Measurements from ENCODE around the gene KRTAP5-5. TPM values are rescaled to one million over a fixed set of nuclear protein-coding genes. Genes with fewer than 3 reads are reported as not detected.
"Not testable (repeated sequence)": the region's sequence is repeated elsewhere in the genome, so short reads cannot be mapped to it uniquely, and the experiment has no call there.

Gene KRTAP5-5
- total and polyA plus RNA-seq, 4 donors: not detected

DNA sequence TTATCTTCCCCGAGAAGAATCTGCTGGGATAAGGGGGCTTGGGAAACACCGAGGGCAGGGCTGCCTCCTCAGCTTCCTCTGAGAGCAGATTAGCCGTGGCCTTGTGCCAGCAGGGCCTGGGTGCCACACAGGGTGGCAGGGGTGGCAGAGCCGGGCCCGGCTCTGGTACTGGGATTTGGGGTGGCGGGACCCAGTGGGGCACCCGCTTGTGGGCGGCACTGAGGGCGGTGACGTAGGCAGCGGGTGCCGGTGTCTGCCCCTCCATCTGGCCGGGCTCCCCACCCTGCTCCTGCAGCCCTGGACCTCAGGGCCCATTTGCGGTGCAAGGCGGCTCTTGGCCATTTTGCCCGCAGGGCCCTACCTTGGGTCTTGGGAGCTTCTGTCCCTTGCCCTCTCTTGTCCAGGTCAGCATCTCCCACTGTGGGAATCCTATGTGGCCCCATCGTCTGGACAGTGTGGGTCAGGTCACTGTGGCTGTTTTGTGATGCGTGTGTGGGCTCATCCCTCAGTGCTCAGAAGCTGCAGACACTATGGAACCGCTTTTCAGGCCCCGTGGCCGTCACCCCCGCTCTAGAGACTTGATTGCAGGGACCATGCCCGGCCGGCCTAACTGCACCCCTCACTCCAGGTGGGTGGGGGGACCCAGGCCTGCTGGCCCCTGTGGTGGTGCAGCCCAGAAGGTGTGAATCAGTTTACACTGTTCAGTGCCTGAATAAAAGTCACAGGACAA lies 37.7 kb downstream of the KRTAP5-5 start:
- H3K9me3 ChIP-seq (ENCODE audit: control insufficient read depth, low read length): no peaks in the 10 kb centered on the region
- 85 to 87% methylated on average over 20 to 24 of the region's 24 CpGs for WGBS, 2 donors
- DNase-seq (peak in 1 of 2 donors; percentile 37), ATAC-seq (ENCODE audit: low FRiP score) (no peak)
- no peaks in the 10 kb centered on the region for H3K4me1 ChIP-seq (ENCODE audit: control insufficient read depth in 1 of 2, insufficient read depth in 2 of 2, low read length in 2 of 2)
- no peaks in the 10 kb centered on the region for H3K27me3 ChIP-seq (ENCODE audit: control insufficient read depth in 1 of 2, insufficient read depth in 2 of 2, low read length in 1 of 2)
- no peak overlapping the region for H3K4me3 ChIP-seq (ENCODE audit: low read length in 2 of 2)
- intact Hi-C loops (cut with DNase I): no loop called here
- H3K27ac ChIP-seq (ENCODE audit: low read depth in 1 of 2, low read length in 2 of 2): no peak overlapping the region
- no peaks in the 10 kb centered on the region for H3K36me3 ChIP-seq (ENCODE audit: control insufficient read depth in 1 of 2, insufficient read depth in 2 of 2, low read length in 1 of 2)

DNA sequence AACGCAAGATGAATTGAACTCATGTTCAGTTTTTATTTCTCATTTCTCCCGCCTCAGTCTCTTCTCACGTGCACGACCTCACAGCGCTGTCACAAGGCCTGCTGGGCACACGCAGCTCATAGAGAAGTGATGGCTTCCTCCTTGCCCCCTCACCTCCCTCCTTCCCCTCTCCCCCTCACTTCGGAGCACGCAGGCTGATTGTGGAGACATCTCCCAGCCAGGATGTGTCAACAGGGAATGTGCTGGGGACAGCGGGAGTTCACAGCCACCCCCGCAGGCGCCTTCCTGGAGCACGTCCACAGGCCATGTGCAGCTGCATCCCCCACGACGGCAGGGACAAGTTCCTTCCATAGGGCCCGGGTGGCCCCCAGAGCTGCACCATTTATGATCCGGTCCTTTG lies 38.3 kb downstream of the KRTAP5-5 start:
- 45 to 53% methylated on average over 16 of the region's 16 CpGs for WGBS, 2 donors
- intact Hi-C loops (cut with DNase I): no loop called here
- Histone ChIP-seq H3K4me3 (ENCODE audit: low read length in 2 of 2) (no peak overlapping the region), H3K9me3 (ENCODE audit: control insufficient read depth, low read length) (no peaks in the 10 kb centered on the region), H3K27me3 (ENCODE audit: control insufficient read depth in 1 of 2, insufficient read depth in 2 of 2, low read length in 1 of 2) (no peaks in the 10 kb centered on the region), H3K27ac (ENCODE audit: low read depth in 1 of 2, low read length in 2 of 2) (no peak overlapping the region), H3K36me3 (ENCODE audit: control insufficient read depth in 1 of 2, insufficient read depth in 2 of 2, low read length in 1 of 2) (no peaks in the 10 kb centered on the region), H3K4me1 (ENCODE audit: control insufficient read depth in 1 of 2, insufficient read depth in 2 of 2, low read length in 2 of 2) (no peaks in the 10 kb centered on the region)
- ATAC-seq (ENCODE audit: low FRiP score) (no peak), DNase-seq (peak in 1 of 2 donors; percentile 34)

DNA sequence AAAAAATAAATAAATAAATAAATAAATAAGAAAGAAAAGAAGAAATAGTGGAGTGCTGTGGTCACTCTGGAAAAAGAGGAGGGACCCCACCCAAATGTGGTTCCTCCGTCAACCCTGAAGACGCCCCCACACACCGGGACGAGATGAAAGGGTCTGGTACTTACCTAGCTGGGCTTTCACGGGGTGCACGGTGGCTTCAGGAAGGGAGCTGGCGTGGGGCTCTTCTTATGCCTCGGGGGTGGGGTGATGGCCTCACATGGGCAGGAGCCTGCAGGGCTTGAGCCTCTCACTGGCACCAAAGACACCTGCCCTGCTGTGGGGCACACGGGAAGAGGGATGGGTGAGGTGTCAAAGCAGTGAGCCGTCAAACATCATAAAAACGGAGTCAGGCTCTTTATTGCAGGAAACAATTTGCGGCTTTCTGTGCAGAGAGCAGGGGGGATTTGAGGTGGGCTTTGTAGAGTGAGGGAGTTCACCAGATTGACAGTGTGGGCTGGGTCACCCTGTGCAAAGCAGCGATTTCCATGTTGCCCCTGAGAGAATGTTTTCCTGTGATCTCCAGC lies 39.4 kb downstream of the KRTAP5-5 start:
- WGBS, 2 donors: 68 to 70% methylated on average over 13 of the region's 13 CpGs
- Histone ChIP-seq H3K4me3 (ENCODE audit: low read length in 2 of 2) (no peak overlapping the region), H3K27me3 (ENCODE audit: control insufficient read depth in 1 of 2, insufficient read depth in 2 of 2, low read length in 1 of 2) (no peaks in the 10 kb centered on the region), H3K4me1 (ENCODE audit: control insufficient read depth in 1 of 2, insufficient read depth in 2 of 2, low read length in 2 of 2) (no peaks in the 10 kb centered on the region), H3K27ac (ENCODE audit: low read depth in 1 of 2, low read length in 2 of 2) (no peak overlapping the region), H3K36me3 (ENCODE audit: control insufficient read depth in 1 of 2, insufficient read depth in 2 of 2, low read length in 1 of 2) (no peaks in the 10 kb centered on the region), H3K9me3 (ENCODE audit: control insufficient read depth, low read length) (no peaks in the 10 kb centered on the region)
- intact Hi-C loops (cut with DNase I): no loop called here
- ATAC-seq (ENCODE audit: low FRiP score) (no peak), DNase-seq (peak in 1 of 2 donors; percentile 39)

DNA sequence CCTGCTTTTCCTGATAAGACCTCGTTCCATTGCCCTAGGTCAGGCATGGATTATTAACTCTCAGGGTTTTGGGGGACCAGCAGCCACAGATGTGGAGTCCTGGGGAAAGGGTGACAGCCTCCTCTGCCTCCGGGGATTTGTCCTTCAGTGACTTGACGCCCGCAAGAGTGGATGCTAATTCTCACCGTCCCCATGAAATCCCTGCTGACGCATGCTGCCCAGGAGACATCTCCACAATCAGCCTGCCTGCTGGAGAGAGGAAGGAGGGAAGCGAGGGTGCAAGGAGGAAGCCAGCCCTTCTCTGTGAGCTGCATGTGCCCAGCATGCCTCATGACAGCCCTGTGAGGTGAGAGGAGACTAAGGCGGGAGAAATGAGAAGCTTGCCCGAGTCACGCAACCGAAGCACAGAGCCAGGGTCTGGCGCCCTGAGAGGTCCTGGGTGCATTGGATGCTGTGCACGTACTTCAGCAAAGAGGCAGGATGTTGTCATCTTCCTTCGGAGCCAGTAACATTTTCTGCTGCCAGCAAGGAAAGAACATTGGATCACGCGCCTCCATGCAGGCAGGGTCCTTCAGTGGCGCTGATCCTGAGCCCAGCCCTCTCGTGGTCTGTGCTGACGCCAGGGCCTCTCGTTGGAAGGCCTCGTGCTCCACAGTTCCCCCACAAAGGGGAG lies 40.1 kb downstream of the KRTAP5-5 start:
- ATAC-seq (ENCODE audit: low FRiP score) (peak; percentile 26), DNase-seq (peak in 1 of 2 donors; percentile 35)
- Histone ChIP-seq H3K36me3 (ENCODE audit: control insufficient read depth in 1 of 2, insufficient read depth in 2 of 2, low read length in 1 of 2) (no peaks in the 10 kb centered on the region), H3K4me3 (ENCODE audit: low read length in 2 of 2) (no peak overlapping the region), H3K27ac (ENCODE audit: low read depth in 1 of 2, low read length in 2 of 2) (no peak overlapping the region), H3K9me3 (ENCODE audit: control insufficient read depth, low read length) (no peaks in the 10 kb centered on the region), H3K4me1 (ENCODE audit: control insufficient read depth in 1 of 2, insufficient read depth in 2 of 2, low read length in 2 of 2) (no peaks in the 10 kb centered on the region), H3K27me3 (ENCODE audit: control insufficient read depth in 1 of 2, insufficient read depth in 2 of 2, low read length in 1 of 2) (no peaks in the 10 kb centered on the region)
- 49 to 52% methylated on average over 21 of the region's 21 CpGs for WGBS, 2 donors
- intact Hi-C loops (cut with DNase I): no loop called here

DNA sequence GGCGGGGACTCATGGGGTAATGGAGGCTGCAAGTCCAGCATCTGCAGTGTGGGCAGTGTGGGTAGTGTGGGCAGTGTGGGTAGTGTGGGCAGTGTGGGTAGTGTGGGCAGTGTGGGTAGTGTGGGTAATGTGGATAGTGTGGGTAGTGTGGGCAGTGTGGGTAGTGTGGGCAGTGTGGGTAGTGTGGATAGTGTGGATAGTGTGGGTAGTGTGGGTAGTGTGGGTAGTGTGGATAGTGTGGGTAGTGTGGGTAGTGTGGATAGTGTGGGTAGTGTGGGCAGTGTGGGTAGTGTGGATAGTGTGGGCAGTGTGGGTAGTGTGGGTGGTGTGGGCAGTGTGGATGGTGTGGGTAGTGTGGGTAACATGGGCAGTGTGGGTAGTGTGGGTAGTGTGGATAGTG lies 40.9 kb downstream of the KRTAP5-5 start:
- not testable (repeated sequence) for ATAC-seq (ENCODE audit: low FRiP score)
- 95 to 100% methylated on average over 1 of the region's 1 CpG for WGBS, 2 donors
- peak in 1 of 2 donors; percentile 16 for DNase-seq

DNA sequence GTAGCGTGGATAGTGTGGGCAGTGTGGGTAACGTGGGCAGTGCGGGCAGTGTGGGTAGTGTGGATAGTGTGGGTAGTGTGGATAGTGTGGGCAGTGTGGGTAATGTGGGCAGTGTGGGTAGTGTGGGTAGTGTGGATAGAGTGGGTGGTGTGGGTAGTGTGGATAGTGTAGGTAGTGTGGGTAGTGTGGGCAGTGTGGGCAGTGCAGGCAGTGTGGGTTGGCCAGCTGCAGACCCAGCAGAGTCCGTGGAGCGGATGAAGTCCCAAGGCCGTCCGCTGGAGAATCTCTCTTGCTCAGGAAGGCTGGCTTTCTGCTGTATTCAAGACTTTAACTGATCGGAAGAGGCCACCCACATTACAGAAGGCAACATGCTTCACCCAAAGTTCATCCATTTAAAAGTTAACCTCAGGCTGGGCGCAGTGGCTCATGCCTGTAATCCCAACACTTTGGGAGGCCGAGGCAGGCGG lies 41.4 kb downstream of the KRTAP5-5 start:
- DNase-seq: peak in 1 of 2 donors; percentile 41
- intact Hi-C loops (cut with DNase I): no loop called here

More for the DNA sequence above, 40.9 kb downstream of the KRTAP5-5 start:
- H3K4me1 ChIP-seq (ENCODE audit: control insufficient read depth in 1 of 2, insufficient read depth in 2 of 2, low read length in 2 of 2); H3K4me3 ChIP-seq (ENCODE audit: low read length in 2 of 2); H3K36me3 ChIP-seq (ENCODE audit: control insufficient read depth in 1 of 2, insufficient read depth in 2 of 2, low read length in 1 of 2); H3K27ac ChIP-seq (ENCODE audit: low read depth in 1 of 2, low read length in 2 of 2); intact Hi-C loops (cut with DNase I); H3K9me3 ChIP-seq (ENCODE audit: control insufficient read depth, low read length); H3K27me3 ChIP-seq (ENCODE audit: control insufficient read depth in 1 of 2, insufficient read depth in 2 of 2, low read length in 1 of 2): not testable (repeated sequence)

DNA sequence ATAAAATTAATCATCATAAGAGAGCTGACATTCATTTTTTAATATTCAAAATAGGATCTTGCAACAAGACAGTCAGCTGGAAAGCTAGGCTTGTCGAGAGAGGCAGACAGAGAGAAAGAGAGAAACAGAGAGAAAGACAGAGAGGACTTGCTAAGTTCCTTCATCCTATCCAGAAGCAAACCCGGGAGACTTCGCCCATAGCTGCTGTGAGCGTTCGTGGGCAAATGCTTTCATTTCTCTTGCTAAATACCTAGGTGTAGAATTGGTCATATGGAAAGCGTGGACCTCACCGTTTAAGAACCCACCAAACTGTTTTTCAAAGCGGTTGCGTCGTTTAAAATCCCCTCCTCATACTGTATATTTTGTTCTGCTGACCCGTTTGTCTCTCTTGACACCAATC lies 42.1 kb downstream of the KRTAP5-5 start:
- H3K4me3 ChIP-seq (ENCODE audit: low read length in 2 of 2): no peak overlapping the region
- H3K9me3 ChIP-seq (ENCODE audit: control insufficient read depth, low read length): no peaks in the 10 kb centered on the region
- H3K4me1 ChIP-seq (ENCODE audit: control insufficient read depth in 1 of 2, insufficient read depth in 2 of 2, low read length in 2 of 2): no peaks in the 10 kb centered on the region
- 49 to 61% methylated on average over 11 of the region's 11 CpGs for WGBS, 2 donors
- ATAC-seq (ENCODE audit: low FRiP score) (no peak), DNase-seq (no peak)
- no peaks in the 10 kb centered on the region for H3K27me3 ChIP-seq (ENCODE audit: control insufficient read depth in 1 of 2, insufficient read depth in 2 of 2, low read length in 1 of 2)
- H3K36me3 ChIP-seq (ENCODE audit: control insufficient read depth in 1 of 2, insufficient read depth in 2 of 2, low read length in 1 of 2): no peaks in the 10 kb centered on the region
- intact Hi-C loops (cut with DNase I): no loop called here
- no peak overlapping the region for H3K27ac ChIP-seq (ENCODE audit: low read depth in 1 of 2, low read length in 2 of 2)

More for the DNA sequence above, 41.4 kb downstream of the KRTAP5-5 start:
- Histone ChIP-seq H3K4me3 (ENCODE audit: low read length in 2 of 2) (no peak overlapping the region), H3K9me3 (ENCODE audit: control insufficient read depth, low read length) (no peaks in the 10 kb centered on the region), H3K36me3 (ENCODE audit: control insufficient read depth in 1 of 2, insufficient read depth in 2 of 2, low read length in 1 of 2) (no peaks in the 10 kb centered on the region), H3K4me1 (ENCODE audit: control insufficient read depth in 1 of 2, insufficient read depth in 2 of 2, low read length in 2 of 2) (no peaks in the 10 kb centered on the region), H3K27me3 (ENCODE audit: control insufficient read depth in 1 of 2, insufficient read depth in 2 of 2, low read length in 1 of 2) (no peaks in the 10 kb centered on the region), H3K27ac (ENCODE audit: low read depth in 1 of 2, low read length in 2 of 2) (no peak overlapping the region)
- 84 to 86% methylated on average over 11 of the region's 11 CpGs for WGBS, 2 donors
- ATAC-seq (ENCODE audit: low FRiP score): no peak

DNA sequence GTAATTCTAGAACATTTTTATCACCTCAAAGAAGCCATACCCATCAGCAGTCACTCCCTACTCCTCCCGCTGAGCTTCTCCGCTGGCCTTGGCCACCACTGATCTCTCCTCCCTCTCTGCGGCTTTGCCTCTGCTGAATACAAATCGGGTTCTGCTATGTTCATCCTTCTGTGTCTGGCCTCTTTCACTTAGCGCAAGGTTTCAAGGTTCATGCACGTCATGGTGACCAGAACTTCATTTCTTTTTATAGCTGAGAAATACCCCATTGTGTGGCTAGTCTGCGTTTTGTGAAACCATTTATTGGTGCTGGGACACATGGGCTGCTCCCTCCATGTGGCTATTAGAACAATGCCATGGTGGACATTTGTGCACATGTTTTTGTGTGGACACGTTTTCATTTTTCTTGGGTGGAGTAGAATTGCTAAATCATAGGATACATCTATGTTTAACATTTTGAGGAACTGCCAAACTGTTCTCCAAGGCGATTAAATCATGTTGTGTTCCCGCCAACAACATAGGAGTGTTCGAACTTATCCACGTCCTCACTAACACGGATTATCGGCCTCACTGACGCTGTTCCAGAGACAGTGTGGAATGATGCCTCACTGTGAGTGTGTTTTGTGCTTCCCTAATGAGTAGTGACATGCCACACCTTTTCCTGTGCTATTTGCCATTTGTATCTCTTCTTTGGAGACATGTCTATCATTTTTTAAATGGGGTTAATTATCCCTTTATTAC lies 43.2 kb downstream of the KRTAP5-5 start:
- no peaks in the 10 kb centered on the region for H3K4me1 ChIP-seq (ENCODE audit: control insufficient read depth in 1 of 2, insufficient read depth in 2 of 2, low read length in 2 of 2)
- H3K9me3 ChIP-seq (ENCODE audit: control insufficient read depth, low read length): no peaks in the 10 kb centered on the region
- intact Hi-C loops (cut with DNase I): no loop called here
- H3K36me3 ChIP-seq (ENCODE audit: control insufficient read depth in 1 of 2, insufficient read depth in 2 of 2, low read length in 1 of 2): no peaks in the 10 kb centered on the region
- no peak for DNase-seq
- no peak overlapping the region for H3K4me3 ChIP-seq (ENCODE audit: low read length in 2 of 2)
- no peak for ATAC-seq (ENCODE audit: low FRiP score)
- H3K27ac ChIP-seq (ENCODE audit: low read depth in 1 of 2, low read length in 2 of 2): no peak overlapping the region
- no peaks in the 10 kb centered on the region for H3K27me3 ChIP-seq (ENCODE audit: control insufficient read depth in 1 of 2, insufficient read depth in 2 of 2, low read length in 1 of 2)
- 81 to 82% methylated on average over 15 of the region's 15 CpGs for WGBS, 2 donors

Data from aorta (tissue), 5 donors.